SK-N-SH treated with all-trans-retinoic acid at 6 μM for 48 hours (cell line): ENCODE measurements around the gene MANSC4.

Experiments
- ATAC-seq: fragments of 200-7000 bp; cut with Tn5 transposase; 3 replicates; pipeline ENCODE4 v1.9.1; 2020; ENCODE audit warnings: mild to moderate bottlenecking, moderate library complexity
- ARNTL ChIP-seq: fragments of 450-650 bp; formaldehyde crosslinking; IDR thresholded peaks from 2 replicates; pipeline ENCODE4 v1.5.0; 2020; ENCODE audit warnings: low read depth, mild to moderate bottlenecking, moderate library complexity, borderline replicate concordance
- BACH2 ChIP-seq: fragments of 250-450 bp; sonication (Bioruptor Pico); IDR thresholded peaks from 2 replicates; pipeline ENCODE4 v1.9.0; 2021; ENCODE audit warnings: mild to moderate bottlenecking, borderline replicate concordance
- CREB5 ChIP-seq: fragments of 250-450 bp; sonication (Bioruptor Pico); IDR thresholded peaks from 2 replicates; pipeline ENCODE4 v1.5.1; 2020; ENCODE audit warnings: low read depth, mild to moderate bottlenecking, moderate library complexity
- CSDC2 ChIP-seq: fragments of 250-450 bp; sonication (Bioruptor Pico); IDR thresholded peaks from 2 replicates; pipeline ENCODE4 v1.5.0; 2020; ENCODE audit warnings: mild to moderate bottlenecking, moderate library complexity
- CSRNP3 ChIP-seq: fragments of 250-450 bp; sonication (Bioruptor Pico); IDR thresholded peaks from 2 replicates; pipeline ENCODE4 v1.5.1; 2021; ENCODE audit warnings: mild to moderate bottlenecking, moderate library complexity
- ESRRG ChIP-seq: fragments of 250-450 bp; sonication (Bioruptor Pico); IDR thresholded peaks from 2 replicates; pipeline ENCODE4 v1.6.1; 2021; ENCODE audit warnings: mild to moderate bottlenecking
- GLIS3 ChIP-seq: fragments of 250-450 bp; sonication (Bioruptor Pico); IDR thresholded peaks from 2 replicates; pipeline ENCODE4 v1.5.0; 2020; ENCODE audit warnings: mild to moderate bottlenecking, moderate library complexity
- ISL1 ChIP-seq: fragments of 250-450 bp; sonication (Bioruptor Pico); IDR thresholded peaks from 2 replicates; pipeline ENCODE4 v2.1.2; 2022; ENCODE audit warnings: mild to moderate bottlenecking, moderate library complexity
- PATZ1 ChIP-seq: fragments of 250-450 bp; sonication (Bioruptor Pico); IDR thresholded peaks from 2 replicates; pipeline ENCODE4 v1.8.0; 2020; ENCODE audit warnings: mild to moderate bottlenecking, moderate library complexity, borderline replicate concordance
- POU6F1 ChIP-seq: fragments of 250-450 bp; sonication (Bioruptor Pico); IDR thresholded peaks from 2 replicates; pipeline ENCODE4 v1.8.0; 2021; ENCODE audit warnings: low read depth, mild to moderate bottlenecking, moderate library complexity, borderline replicate concordance
- PPARA ChIP-seq: fragments of 250-450 bp; sonication (Bioruptor Pico); IDR thresholded peaks from 2 replicates; pipeline ENCODE4 v1.5.0; 2020; ENCODE audit warnings: mild to moderate bottlenecking, borderline replicate concordance
- RARB ChIP-seq: fragments of 250-450 bp; sonication (Bioruptor Pico); IDR thresholded peaks from 2 replicates; pipeline ENCODE4 v1.8.0; 2021; ENCODE audit warnings: mild to moderate bottlenecking, moderate library complexity
- SNAI2 ChIP-seq: fragments of 250-450 bp; sonication (Bioruptor Pico); IDR thresholded peaks from 2 replicates; pipeline ENCODE4 v1.5.0; 2020; ENCODE audit warnings: mild to moderate bottlenecking, moderate library complexity
- TCF4 ChIP-seq: fragments of 250-450 bp; sonication (Bioruptor Pico); IDR thresholded peaks from 2 replicates; pipeline ENCODE4 v1.8.0; 2021; ENCODE audit warnings: mild to moderate bottlenecking, moderate library complexity, borderline replicate concordance
- TOX ChIP-seq: fragments of 250-450 bp; sonication (Bioruptor Pico); IDR thresholded peaks from 2 replicates; pipeline ENCODE4 v1.8.0; 2021; ENCODE audit warnings: mild to moderate bottlenecking, moderate library complexity, borderline replicate concordance
- ZC3H10 ChIP-seq: fragments of 250-450 bp; sonication (Bioruptor Pico); IDR thresholded peaks from 2 replicates; pipeline ENCODE4 v1.5.1; 2021; ENCODE audit warnings: mild to moderate bottlenecking, moderate library complexity
- ZFP30 ChIP-seq: fragments of 450-650 bp; formaldehyde crosslinking; IDR thresholded peaks from 2 replicates; pipeline ENCODE4 v1.5.0; 2022; ENCODE audit warnings: mild to moderate bottlenecking, moderate library complexity
- ZNF565 ChIP-seq: fragments of 450-650 bp; formaldehyde crosslinking; conservative IDR thresholded peaks from 2 replicates; pipeline ENCODE4 v1.5.0; 2020; ENCODE audit warnings: low read depth, mild to moderate bottlenecking, moderate library complexity
- ZNF70 ChIP-seq: fragments of 450-650 bp; formaldehyde crosslinking; IDR thresholded peaks from 2 replicates; pipeline ENCODE4 v1.5.0; 2020; ENCODE audit warnings: mild to moderate bottlenecking, moderate library complexity
- ZNF8 ChIP-seq: fragments of 450-650 bp; formaldehyde crosslinking; IDR thresholded peaks from 2 replicates; pipeline ENCODE4 v1.5.0; 2020; ENCODE audit warnings: mild to moderate bottlenecking, moderate library complexity

Gene MANSC4

GRCh38 chr12:27823038-27823437, 43.0 kb upstream of the MANSC4 start (continued):
- TF ChIP-seq PATZ1 (CRISPR knock-in tag) (no peak), BACH2 (CRISPR knock-in tag) (no peak), GLIS3 (CRISPR knock-in tag) (no peak), SNAI2 (CRISPR knock-in tag) (no peak)

GRCh38 chr12:27822076-27822712, 42.2 kb upstream of the MANSC4 start:
- ATAC-seq: peak; percentile 73
- TF ChIP-seq POU6F1 (CRISPR knock-in tag) (no peak), CREB5 (no peak), ZC3H10 (no peak), PATZ1 (CRISPR knock-in tag) (no peak)

GRCh38 chr12:27821259-27821973, 41.4 kb upstream of the MANSC4 start:
- peak; percentile 93 for ATAC-seq
- TF ChIP-seq GLIS3 (CRISPR knock-in tag) (no peak), SNAI2 (CRISPR knock-in tag) (no peak), RARB (CRISPR knock-in tag) (no peak), TCF4 (CRISPR knock-in tag) (no peak), ZNF565 (CRISPR knock-in tag) (no peak), CSDC2 (CRISPR knock-in tag) (no peak), POU6F1 (CRISPR knock-in tag) (no peak), ZNF70 (CRISPR knock-in tag) (no peak), ZC3H10 (no peak), ARNTL (CRISPR knock-in tag) (no peak), ESRRG (CRISPR knock-in tag) (no peak), TOX (CRISPR knock-in tag) (no peak), CREB5 (no peak), BACH2 (CRISPR knock-in tag) (no peak)

- ATAC-seq: no peak
- no peak for TF ChIP-seq PPARA
- TF ChIP-seq ZFP30 (CRISPR knock-in tag): no peak
- no peak for TF ChIP-seq ZC3H10
- no peak for TF ChIP-seq ZNF8
- TF ChIP-seq CSDC2 (CRISPR knock-in tag): no peak
- no peak for TF ChIP-seq ZNF565 (CRISPR knock-in tag)
- no peak for TF ChIP-seq RARB (CRISPR knock-in tag)
- TF ChIP-seq TOX (CRISPR knock-in tag): no peak
- TF ChIP-seq CSRNP3 (CRISPR knock-in tag): no peak
- no peak for TF ChIP-seq GLIS3 (CRISPR knock-in tag)
- no peak for TF ChIP-seq PATZ1 (CRISPR knock-in tag)
- no peak for TF ChIP-seq ISL1
Observed at GRCh38 chr12:27820564-27820963, 40.5 kb upstream of the MANSC4 start.
